H54 (cell line): ENCODE measurements around the gene CNTN4.
"Not testable (repeated sequence)": the region's sequence is repeated elsewhere in the genome, so short reads cannot be mapped to it uniquely, and the experiment has no call there.

ENCODE experiments used
- DNase-seq: peaks from one replicate; pipeline ENCODE4 v3.0.0; 2011; ENCODE audit warnings: low spot score, mixed read lengths; ENCODE audit not compliant: insufficient read length
- FAIRE-seq: peaks from 3 replicates; lab custom pipeline; 2011; peaks lifted over from hg19 to GRCh38; lab: Jason Lieb, UNC
- POLR2A ChIP-seq: IDR thresholded peaks from 2 replicates; pipeline ENCODE4 v1.6.1; 2011; ENCODE audit warnings: low read depth, mild to moderate bottlenecking, low read length

Gene CNTN4

GRCh38 chr3:2513986-2514385 is 415.3 kb downstream of the CNTN4 start:
- DNase-seq (no peak), FAIRE-seq (no peak)
- no peak for TF ChIP-seq POLR2A

GRCh38 chr3:2516762-2517441 is 418.2 kb downstream of the CNTN4 start:
- DNase-seq (no peak), FAIRE-seq (no peak)
- TF ChIP-seq POLR2A = no peak

GRCh38 chr3:2517500-2518172 is 419.0 kb downstream of the CNTN4 start:
- no peak for TF ChIP-seq POLR2A
- DNase-seq = no peak
- no peak for FAIRE-seq

GRCh38 chr3:2523281-2523836 is 424.7 kb downstream of the CNTN4 start:
- DNase-seq (no peak), FAIRE-seq (no peak)

GRCh38 chr3:2525968-2526367 is 427.3 kb downstream of the CNTN4 start:
- FAIRE-seq = no peak
- TF ChIP-seq POLR2A = no peak
- DNase-seq = no peak

More at GRCh38 chr3:2523281-2523836, 424.7 kb downstream of the CNTN4 start:
- TF ChIP-seq POLR2A = no peak

GRCh38 chr3:2526926-2527325 is 428.3 kb downstream of the CNTN4 start:
- DNase-seq (no peak), FAIRE-seq (no peak)
- no peak for TF ChIP-seq POLR2A

GRCh38 chr3:2527328-2527727 is 428.7 kb downstream of the CNTN4 start:
- not testable (repeated sequence) for FAIRE-seq

GRCh38 chr3:2534767-2535166 is 436.1 kb downstream of the CNTN4 start:
- not testable (repeated sequence) for DNase-seq, FAIRE-seq

More at GRCh38 chr3:2527328-2527727, 428.7 kb downstream of the CNTN4 start:
- DNase-seq = not testable (repeated sequence)

GRCh38 chr3:2535206-2535605 is 436.5 kb downstream of the CNTN4 start:
- no peak for TF ChIP-seq POLR2A
- DNase-seq (no peak), FAIRE-seq (no peak)

- DNase-seq = no peak
Measured at GRCh38 chr3:2536575-2536974, 437.9 kb downstream of the CNTN4 start.

GRCh38 chr3:2540115-2540514 is 441.4 kb downstream of the CNTN4 start:
- TF ChIP-seq POLR2A = no peak
- DNase-seq = no peak
- FAIRE-seq = no peak

More at GRCh38 chr3:2536575-2536974, 437.9 kb downstream of the CNTN4 start:
- TF ChIP-seq POLR2A = no peak
- no peak for FAIRE-seq

GRCh38 chr3:2543247-2543646 is 444.6 kb downstream of the CNTN4 start:
- DNase-seq (no peak), FAIRE-seq (no peak)
- no peak for TF ChIP-seq POLR2A

GRCh38 chr3:2544212-2544611 is 445.5 kb downstream of the CNTN4 start:
- FAIRE-seq (no peak), DNase-seq (no peak)
- no peak for TF ChIP-seq POLR2A

GRCh38 chr3:2544718-2545117 is 446.1 kb downstream of the CNTN4 start:
- FAIRE-seq = no peak
- DNase-seq = no peak
- TF ChIP-seq POLR2A = no peak
